ENCODE measurements around the gene ZCCHC9.
"Not testable (repeated sequence)": the region's sequence is repeated elsewhere in the genome, so short reads cannot be mapped to it uniquely, and the experiment has no call there.

ZCCHC9 gene

GRCh38 chr5:81305785-81306184 is 4.4 kb downstream of the ZCCHC9 start:
- DNase-seq (ENCODE audit: extremely low read depth in 1 of 2, low read depth in 1 of 2), result no peak

- DNase-seq (ENCODE audit: extremely low read depth in 1 of 2, low read depth in 1 of 2), result no peak
Measured at GRCh38 chr5:81308836-81309235, 7.4 kb downstream of the ZCCHC9 start.

DNA sequence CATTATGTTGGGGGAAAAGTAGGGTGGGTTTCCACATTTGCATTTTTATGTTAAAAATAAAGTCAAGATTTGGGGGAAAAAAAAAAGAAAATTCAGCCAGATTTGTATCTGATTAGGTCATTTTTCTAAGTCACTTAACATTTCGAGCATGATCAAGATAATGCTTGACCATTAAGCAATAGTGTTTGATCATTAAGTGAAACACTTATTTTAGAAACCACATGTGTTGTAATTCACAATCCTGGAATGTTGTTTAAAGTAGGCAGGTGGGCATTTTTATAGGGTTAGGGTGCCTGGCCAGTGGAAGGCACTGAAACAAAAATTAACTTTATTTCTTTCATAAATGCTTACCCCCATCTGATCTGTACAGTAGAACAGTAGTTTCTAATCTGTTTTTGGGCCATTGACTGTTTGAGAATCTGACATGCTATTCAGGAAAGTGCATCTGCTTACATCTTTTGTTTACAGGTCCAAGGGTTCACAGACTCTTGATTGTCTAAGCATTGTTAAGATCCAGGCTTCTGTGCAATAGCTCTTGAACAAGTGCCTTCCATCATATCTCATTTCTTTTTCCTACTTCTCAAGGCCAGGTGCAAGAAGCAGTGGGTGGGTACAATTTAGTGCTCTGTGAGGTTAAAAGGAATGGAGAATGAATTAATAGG is 9.1 kb downstream of the ZCCHC9 start:
- no peak for DNase-seq (ENCODE audit: extremely low read depth in 1 of 2, low read depth in 1 of 2)

GRCh38 chr5:81313278-81313677 is 11.9 kb downstream of the ZCCHC9 start:
- DNase-seq (ENCODE audit: extremely low read depth in 1 of 2, low read depth in 1 of 2), result no peak

- DNase-seq (ENCODE audit: extremely low read depth in 1 of 2, low read depth in 1 of 2), result no peak
Measured at GRCh38 chr5:81313686-81314085, 12.3 kb downstream of the ZCCHC9 start.

- no peak for DNase-seq (ENCODE audit: extremely low read depth in 1 of 2, low read depth in 1 of 2)
Measured at GRCh38 chr5:81314581-81314980, 13.2 kb downstream of the ZCCHC9 start.

DNA sequence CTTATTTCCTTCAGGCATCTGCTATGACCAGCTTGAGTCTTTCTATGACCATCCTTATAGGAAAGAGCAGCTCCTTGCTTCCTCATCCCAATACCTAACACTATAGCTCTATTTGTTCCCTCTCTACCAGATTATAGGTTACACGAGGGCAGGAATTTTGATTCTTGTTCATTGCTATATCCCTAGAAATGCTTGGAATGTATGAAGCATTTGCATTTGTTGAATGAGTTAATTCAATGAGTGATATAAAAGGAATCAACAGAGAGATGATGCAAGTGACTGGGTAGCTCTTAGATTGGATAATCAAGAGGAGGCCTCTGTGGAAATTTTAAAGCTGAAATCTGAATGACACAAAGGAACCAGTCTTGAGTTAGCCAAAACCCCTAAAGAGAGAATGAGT is 13.9 kb downstream of the ZCCHC9 start:
- DNase-seq (ENCODE audit: extremely low read depth in 1 of 2, low read depth in 1 of 2), result no peak

DNA sequence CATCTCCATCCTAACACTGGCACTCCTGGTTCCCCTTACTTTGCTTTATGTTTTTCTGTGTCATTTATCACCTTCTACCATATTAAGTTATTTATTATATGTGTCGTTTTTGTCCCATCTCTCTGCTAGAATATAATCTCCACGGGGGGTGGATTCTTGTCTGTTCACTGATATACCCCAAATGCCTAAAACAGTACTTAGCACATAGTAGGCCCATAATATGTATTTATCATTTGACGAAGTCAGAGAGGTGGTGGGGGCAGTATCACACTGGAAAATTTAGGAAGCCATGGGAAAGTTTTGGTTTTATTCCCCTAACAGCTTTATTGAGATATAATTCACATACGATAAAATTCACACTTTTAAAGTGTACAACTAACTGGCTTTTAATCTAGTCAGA is 14.4 kb downstream of the ZCCHC9 start:
- DNase-seq (ENCODE audit: extremely low read depth in 1 of 2, low read depth in 1 of 2), result no peak

GRCh38 chr5:81316571-81316970 is 15.2 kb downstream of the ZCCHC9 start:
- no peak for DNase-seq (ENCODE audit: extremely low read depth in 1 of 2, low read depth in 1 of 2)

DNA sequence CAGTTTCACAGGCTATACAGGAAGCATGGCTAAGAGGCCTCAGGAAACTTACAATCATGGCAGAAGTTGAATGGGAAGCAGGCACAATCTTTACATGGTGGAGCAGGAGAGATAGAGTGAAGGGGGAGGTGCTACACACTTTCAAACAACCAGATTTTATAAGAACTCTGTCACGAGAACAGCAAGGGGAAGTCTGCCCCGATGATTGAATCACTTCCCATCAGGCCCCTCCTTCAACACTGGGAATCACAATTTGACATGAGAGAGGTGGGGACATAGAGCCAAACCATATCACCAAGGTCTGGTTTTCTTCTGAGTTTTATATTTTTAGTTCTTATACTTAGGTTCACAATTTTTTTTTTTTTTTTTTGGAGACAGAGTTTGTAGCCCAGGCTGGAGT is 16.1 kb downstream of the ZCCHC9 start:
- DNase-seq (ENCODE audit: extremely low read depth in 1 of 2, low read depth in 1 of 2), result no peak

- DNase-seq (ENCODE audit: extremely low read depth in 1 of 2, low read depth in 1 of 2), result no peak
Measured at GRCh38 chr5:81326554-81326953, 25.2 kb downstream of the ZCCHC9 start.

DNA sequence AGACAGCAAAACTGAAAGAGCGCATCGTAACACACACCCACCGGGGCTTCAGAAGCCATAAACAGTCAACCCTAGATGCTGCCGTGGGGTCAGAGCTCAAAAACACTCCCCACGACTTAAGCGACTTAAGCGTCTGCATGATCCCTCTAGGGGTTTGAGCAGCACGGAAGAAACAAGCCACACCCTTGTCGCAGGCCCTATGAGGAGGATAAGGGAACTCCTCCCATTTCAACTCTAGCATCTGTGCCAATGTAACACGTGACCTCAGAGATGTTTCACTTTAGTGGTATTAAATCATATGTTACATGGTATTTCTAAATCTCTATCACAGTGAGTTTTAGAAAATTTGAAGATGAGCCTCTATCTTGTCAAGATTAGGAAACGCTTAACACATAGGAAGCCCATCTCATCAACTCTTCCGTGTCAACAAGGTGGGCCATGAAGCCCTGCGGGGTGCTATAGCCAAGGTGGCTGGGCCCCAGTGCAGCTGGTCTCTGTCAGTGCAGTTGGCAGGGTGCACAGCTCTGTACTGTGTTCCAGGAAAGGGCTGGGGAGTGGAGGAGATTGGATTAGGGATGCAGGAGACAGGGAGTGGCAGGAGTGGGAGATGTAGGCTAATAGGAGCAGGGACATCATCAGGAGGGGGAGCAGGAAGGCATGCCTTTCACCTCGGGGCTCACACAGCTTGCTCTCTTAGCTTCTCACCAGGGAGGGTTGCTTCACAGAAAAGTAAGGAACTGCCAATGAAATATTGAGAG is 33.1 kb downstream of the ZCCHC9 start:
- no peak for DNase-seq (ENCODE audit: extremely low read depth in 1 of 2, low read depth in 1 of 2)

- DNase-seq (ENCODE audit: extremely low read depth in 1 of 2, low read depth in 1 of 2), result no peak
Measured at GRCh38 chr5:81335946-81336345, 34.6 kb downstream of the ZCCHC9 start.

GRCh38 chr5:81336556-81336955 is 35.2 kb downstream of the ZCCHC9 start:
- DNase-seq (ENCODE audit: extremely low read depth in 1 of 2, low read depth in 1 of 2), result no peak

- no peak for DNase-seq (ENCODE audit: extremely low read depth in 1 of 2, low read depth in 1 of 2)
Measured at GRCh38 chr5:81337803-81338202, 36.4 kb downstream of the ZCCHC9 start.

DNA sequence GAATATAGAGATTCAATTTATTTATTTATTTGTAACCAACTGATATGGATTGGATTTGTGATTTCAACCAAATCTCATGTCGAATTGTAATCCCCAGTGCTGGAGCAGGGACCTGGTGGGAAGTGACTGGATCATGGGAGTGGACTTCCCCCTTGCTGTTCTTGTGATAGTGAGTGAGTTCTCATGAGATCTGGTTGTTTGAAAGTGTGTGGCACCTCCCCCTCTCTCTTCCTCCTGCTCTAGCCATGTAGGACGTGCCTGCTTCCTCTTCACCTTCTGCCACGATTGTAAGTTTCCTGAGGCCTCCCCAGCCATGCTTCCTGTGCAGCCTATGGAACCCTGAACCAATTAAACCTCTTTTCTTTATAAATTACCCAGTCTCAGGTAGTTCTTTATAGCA is 36.8 kb downstream of the ZCCHC9 start:
- not testable (repeated sequence) for DNase-seq (ENCODE audit: extremely low read depth in 1 of 2, low read depth in 1 of 2)

DNA sequence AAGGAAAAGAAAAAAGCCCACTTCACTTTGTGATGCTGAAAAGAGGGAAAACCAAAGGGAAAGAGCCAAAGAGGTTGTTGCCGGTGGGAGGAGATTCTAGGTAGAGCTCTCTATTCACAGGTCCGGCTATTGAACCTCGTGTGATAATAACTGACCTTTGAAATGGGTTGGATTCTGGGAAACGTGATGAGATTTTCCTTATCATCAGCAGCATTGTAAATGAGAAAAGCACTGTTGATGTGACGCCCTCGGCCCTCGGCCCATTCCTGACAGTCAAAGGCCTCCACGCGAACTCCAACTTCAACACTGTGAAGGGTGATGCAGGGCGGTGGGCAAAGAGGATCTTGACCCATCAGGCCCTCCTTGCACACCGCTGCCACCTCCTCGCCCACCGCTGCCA is 43.3 kb downstream of the ZCCHC9 start:
- no peak for DNase-seq (ENCODE audit: extremely low read depth in 1 of 2, low read depth in 1 of 2)

DNA sequence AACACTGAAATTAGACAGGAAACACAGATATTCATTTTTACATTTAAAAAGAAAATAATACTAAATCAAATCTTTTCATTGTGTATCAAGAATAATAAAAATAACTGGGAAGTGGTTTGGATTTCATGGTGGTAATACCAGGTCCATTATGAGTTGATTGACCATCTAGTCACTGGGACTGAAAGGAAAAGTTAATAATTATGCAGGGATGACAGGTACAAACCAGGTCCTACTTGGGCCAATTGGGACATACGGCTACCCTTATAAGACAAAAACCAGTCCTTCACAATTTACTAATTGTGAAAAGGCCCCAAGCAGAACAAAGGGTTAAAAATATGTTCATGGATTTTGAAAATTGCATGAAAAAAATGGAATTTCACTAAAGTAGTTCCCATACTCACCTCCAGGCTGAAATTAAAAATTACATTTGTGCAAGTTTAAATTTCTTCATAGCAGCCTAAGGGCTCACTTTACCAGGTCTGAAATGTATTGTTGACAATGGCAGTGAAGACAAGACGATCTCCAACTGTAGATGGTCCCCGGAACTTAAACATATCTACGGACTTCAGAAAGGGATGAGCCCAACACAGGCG is 44.1 kb downstream of the ZCCHC9 start:
- DNase-seq (ENCODE audit: extremely low read depth in 1 of 2, low read depth in 1 of 2), result no peak

DNA sequence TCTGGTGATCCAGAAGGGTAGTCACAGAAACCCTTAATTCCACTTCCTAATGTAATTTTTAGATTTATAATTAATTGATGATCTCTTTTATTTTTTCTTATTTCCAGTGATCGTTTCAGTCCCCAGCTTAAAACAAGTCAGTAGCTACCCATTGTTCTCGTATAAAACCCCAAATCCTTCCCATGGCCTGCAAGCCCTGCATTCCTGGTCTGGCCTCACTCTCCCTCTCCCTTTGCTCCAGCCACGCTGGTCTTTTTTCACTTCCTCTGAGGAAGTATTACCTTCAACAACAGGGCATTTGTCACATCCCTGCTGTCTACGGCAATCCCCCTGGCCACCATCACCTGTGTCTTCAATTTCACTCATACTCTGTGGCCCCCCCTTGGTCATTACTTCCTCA is 47.8 kb downstream of the ZCCHC9 start:
- DNase-seq (ENCODE audit: extremely low read depth in 1 of 2, low read depth in 1 of 2), result no peak

- no peak for DNase-seq (ENCODE audit: extremely low read depth in 1 of 2, low read depth in 1 of 2)
Measured at GRCh38 chr5:81350507-81350906, 49.1 kb downstream of the ZCCHC9 start.

- no peak for DNase-seq (ENCODE audit: extremely low read depth in 1 of 2, low read depth in 1 of 2)
Measured at GRCh38 chr5:81353189-81353588, 51.8 kb downstream of the ZCCHC9 start.

GRCh38 chr5:81354093-81354492 is 52.7 kb downstream of the ZCCHC9 start:
- no peak for DNase-seq (ENCODE audit: extremely low read depth in 1 of 2, low read depth in 1 of 2)

All from stimulated activated CD8-positive, alpha-beta memory T cell treated with anti-CD3 and anti-CD28 coated beads, Interleukin-7, amount 100 ng/mL, for 48 hours (primary cell).